Hepatocyte (in vitro differentiated cells): ENCODE data around the gene EDAR.

ENCODE experiments used
- CTCF ChIP-seq: fragments of 200-600 bp; sonication (generic); IDR thresholded peaks from 2 replicates; pipeline ENCODE4 v1.5.1; 2016; ENCODE audit warnings: antibody characterized with exemption, mild to moderate bottlenecking; ENCODE audit not compliant: poor library complexity
- EZH2 ChIP-seq: fragments of 200-600 bp; sonication (generic); IDR thresholded peaks from 2 replicates; pipeline ENCODE4 v1.6.1; 2016; ENCODE audit warnings: antibody characterized with exemption, mild to moderate bottlenecking, borderline replicate concordance

GRCh38 chr2:109024477-109024876 lies 35.5 kb upstream of the EDAR start:
- TF ChIP-seq CTCF (no peak), EZH2 (no peak)
